Renal pelvis (tissue), 4 donors: ENCODE data around the gene LARGE1. TPM values are rescaled to one million over a fixed set of nuclear protein-coding genes. Genes with fewer than 3 reads are reported as not detected.
A peak's percentile ranks its signal among the peaks of the same experiment; 100 is the strongest.

Experiments
- DNase-seq: peaks from one replicate; pipeline ENCODE4 v3.0.0-alpha.2; 2013
- polyA plus RNA-seq, 3 donors: library from polyadenylated mRNA; unstranded; fragments of 120-200 nt; gene quantifications; one replicate each; pipeline ENCODE4 v1.2.1, GENCODE V29; 2013; ENCODE audit not compliant: insufficient read length in 3 of 3

LARGE1 gene
- polyA plus RNA-seq, 3 donors, result 27.6 to 31.2 (median 28.1) TPM

DNA sequence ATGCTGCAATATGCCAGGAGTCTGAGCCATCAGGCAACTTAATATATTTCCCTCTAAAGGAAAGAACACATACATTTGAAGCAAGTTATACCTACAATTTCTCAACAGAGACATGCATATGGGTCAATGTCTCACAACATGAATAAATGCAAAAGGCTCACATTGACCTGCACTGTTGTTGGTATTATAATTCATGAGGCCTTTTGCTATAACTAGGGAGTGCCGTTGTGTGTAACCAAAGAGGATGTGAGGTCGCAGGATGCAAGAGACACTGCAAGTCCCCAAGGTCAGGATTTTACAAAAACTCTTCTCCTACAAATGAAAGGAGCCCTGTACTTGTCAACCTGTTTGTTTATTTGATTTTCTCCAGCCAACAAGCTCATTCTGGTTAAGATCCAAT lies 250.5 kb downstream of the LARGE1 start:
- no peak for DNase-seq

GRCh38 chr22:33666961-33667619 lies 253.2 kb downstream of the LARGE1 start:
- no peak for DNase-seq

- no peak for DNase-seq
These were observed 253.9 kb downstream of the LARGE1 start for GRCh38 chr22:33666279-33666960.

- DNase-seq, result no peak
These were observed 260.8 kb downstream of the LARGE1 start for GRCh38 chr22:33659448-33659847.

DNA sequence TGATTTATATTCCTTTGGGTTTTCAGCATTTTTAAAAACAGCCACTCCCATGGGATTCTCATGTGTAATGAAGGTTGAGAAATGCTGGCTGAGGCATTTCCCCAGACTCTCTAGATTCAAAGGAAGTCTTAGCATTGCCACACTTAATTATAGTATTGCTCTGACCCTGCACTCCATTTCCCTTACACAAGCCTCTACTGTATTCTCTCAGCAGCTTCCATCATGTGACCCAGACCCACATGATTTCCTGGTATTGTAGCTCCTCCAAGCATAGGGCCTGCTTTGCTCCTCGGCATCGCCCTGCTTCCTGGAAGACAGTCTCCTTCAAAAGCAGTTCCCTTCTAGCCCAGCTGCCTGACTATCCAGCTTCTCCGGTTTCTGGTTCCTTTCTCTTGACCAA lies 261.5 kb downstream of the LARGE1 start:
- peak; percentile 11 for DNase-seq

GRCh38 chr22:33657670-33658069 lies 262.6 kb downstream of the LARGE1 start:
- DNase-seq, result no peak

GRCh38 chr22:33656808-33657628 lies 263.3 kb downstream of the LARGE1 start:
- no peak for DNase-seq

GRCh38 chr22:33654173-33654895 lies 265.9 kb downstream of the LARGE1 start:
- DNase-seq, result no peak

GRCh38 chr22:33653532-33654063 lies 266.7 kb downstream of the LARGE1 start:
- no peak for DNase-seq

DNA sequence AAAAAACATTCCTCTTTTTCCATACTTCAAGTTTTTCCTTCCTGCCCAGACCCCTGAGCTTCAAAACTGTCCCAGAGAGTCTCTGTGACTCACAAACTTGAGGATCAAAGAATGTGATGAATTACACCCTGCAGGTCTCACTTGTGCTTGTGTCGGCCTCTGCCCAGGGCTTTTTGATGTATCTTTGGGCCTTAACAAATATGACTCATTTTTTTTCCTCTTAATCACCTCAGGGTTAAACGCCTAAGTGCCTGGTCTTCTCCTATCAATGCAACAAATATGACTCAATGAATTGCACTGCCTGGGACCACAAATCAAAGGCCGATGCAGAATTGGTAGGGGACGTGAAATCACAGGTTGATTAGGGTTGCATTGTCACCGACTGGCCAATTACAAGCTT lies 267.7 kb downstream of the LARGE1 start:
- no peak for DNase-seq

GRCh38 chr22:33650244-33650643 lies 270.0 kb downstream of the LARGE1 start:
- DNase-seq, result no peak

GRCh38 chr22:33648478-33648877 lies 271.8 kb downstream of the LARGE1 start:
- DNase-seq, result no peak

GRCh38 chr22:33640900-33641299 lies 279.4 kb downstream of the LARGE1 start:
- DNase-seq, result no peak

DNA sequence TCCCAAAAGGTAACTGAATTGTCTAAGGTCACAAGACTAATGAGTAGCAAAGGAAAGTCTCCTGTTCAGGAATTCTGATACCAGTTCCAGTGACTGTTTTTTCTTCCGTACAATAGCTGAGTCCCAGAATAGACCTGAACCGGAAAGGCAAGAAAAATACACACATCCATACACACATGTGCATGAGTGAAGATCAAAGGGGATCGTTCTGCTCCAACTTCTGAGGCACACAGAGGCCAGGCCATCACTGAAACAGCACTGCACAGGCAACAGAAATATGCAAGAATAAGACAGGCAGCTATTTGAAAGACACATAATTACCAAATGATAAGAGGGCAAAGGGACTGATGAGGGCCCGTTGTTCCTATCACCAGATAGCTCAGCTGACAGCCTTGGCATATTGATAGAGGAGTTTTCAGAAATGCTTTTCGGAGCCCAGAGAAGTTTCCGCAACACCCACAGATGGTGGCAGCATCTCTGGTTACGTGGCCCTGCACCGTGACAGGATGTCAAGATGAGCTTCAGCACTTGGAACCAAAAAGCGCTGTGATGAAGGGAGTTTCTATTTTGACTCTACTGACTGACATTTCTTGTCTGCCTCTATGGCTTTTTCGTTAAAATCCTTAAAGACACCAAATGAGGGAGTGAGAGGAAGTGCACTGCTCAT lies 280.6 kb downstream of the LARGE1 start:
- DNase-seq, result no peak

DNA sequence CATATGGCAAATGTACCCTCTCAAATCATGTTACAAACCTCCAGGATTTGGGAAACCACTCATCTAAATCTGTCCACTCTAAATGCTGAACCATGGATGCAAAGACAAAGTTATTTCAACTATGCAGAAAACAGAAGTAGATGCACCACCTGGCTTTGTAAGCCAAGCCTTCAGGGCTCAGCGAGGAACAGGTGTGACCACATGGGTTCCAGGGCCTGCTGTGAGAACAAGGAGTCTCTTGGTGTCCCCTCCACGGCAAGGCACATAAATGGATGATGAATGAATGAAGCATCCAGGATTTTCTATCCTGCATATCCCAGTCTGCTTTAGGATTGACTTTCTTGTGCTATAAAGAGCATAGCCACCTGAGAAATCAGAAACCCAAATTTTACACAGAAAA lies 284.5 kb downstream of the LARGE1 start:
- no peak for DNase-seq

- DNase-seq, result no peak
These were observed 288.5 kb downstream of the LARGE1 start for GRCh38 chr22:33631777-33632176.

- DNase-seq, result no peak
These were observed 294.3 kb downstream of the LARGE1 start for GRCh38 chr22:33625959-33626358.

DNA sequence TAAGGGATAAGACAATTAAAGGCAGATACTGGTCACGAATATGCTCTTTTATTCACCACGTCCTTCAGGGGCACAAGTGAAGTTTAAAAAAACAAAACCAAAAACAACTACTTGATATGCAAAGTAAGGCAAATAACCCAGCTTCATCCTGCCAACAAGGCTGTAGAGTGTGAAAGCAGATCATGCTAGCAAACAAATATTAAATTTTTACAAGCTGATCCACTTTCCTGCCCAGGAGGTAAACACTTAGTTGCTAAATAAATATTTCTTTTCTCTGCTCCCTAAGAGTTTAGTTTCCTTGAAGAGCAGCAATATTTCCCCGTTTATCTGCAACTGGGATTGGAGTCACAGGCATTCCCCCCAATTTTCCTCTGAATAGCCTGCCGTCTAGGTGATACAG lies 300.2 kb downstream of the LARGE1 start:
- no peak for DNase-seq

DNA sequence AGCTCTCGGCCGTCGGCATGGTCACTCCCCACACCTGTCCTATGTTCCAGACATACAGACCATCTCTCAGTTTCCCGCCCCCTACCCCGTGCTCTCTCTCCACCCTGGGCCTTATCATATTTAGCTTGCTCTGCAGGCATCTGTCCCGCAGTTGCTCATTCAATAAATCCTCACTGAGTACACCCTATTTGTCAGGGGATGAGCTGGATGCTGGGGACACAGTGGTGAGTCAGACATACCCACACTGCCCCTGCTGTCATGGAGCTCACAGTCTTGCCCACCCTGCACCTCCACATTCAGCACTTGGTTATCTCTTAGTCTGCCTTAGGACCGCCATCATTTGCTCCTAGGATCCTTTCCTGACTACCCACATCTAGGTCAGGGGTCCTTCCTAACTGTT lies 313.8 kb downstream of the LARGE1 start:
- no peak for DNase-seq

DNA sequence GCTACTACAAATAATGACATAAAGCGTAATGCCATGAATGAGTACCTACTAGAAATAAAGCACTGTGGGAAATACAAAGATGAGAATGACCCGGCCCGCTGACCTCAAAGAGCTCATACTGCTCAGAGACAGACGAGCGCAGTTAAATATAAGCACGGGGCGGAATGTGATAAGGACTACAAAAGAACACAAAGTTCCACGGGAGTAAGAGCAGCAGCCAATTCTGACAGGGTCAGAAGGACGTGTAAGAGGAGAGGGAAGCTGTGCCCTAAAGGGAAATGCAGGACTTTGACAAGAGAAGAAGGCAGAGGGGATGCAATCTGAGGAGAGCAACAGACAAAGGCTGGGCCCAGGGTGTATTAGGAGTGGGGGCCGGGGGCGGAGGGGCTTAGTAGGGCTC lies 314.6 kb downstream of the LARGE1 start:
- DNase-seq, result no peak

- no peak for DNase-seq
These were observed 315.1 kb downstream of the LARGE1 start for GRCh38 chr22:33605221-33605620.
